Stromal cell of bone marrow (primary cell): ENCODE measurements around the gene IMPA2.

ENCODE experiments used
- DNase-seq: peaks from one replicate; pipeline ENCODE4 v3.0.0-alpha.2; 2012; ENCODE audit warnings: low read depth

IMPA2 gene

GRCh38 chr18:11990539-11990938 is 9.2 kb downstream of the IMPA2 start:
- no peak for DNase-seq

- DNase-seq: no peak
Observed at GRCh38 chr18:11991021-11991795, 9.9 kb downstream of the IMPA2 start.

DNA sequence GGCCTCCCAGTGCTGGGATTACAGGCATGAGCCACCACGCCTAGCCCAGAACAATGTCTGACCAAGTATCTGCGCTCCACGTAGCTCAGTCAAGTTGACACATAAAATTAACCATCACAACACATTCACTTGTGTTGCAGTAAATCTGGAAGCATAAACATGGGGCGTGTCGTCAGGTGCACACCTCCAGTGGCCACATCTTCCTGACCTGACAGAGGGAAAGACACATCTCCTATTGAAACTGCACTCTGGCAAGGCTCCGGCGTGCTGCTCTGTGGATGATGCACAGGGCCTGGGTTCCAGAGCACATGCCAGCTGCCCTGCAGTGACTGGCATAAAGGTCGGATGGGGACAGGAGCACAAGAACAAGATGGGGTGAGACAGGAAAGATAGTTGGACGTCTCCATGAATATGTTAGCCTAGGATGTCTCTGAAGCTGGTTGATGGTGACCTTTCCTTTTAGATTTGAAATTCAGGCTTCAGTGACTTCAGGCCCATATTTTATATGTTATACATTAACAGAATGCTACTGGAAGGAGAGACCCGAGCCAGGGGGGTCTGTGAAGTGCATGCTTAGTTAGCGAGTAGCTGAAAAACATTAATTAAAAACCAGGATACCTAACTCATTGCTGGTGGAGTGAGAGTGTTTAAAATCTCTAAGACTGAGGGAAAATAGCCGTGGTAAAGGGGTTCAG is 10.9 kb downstream of the IMPA2 start:
- DNase-seq: no peak

DNA sequence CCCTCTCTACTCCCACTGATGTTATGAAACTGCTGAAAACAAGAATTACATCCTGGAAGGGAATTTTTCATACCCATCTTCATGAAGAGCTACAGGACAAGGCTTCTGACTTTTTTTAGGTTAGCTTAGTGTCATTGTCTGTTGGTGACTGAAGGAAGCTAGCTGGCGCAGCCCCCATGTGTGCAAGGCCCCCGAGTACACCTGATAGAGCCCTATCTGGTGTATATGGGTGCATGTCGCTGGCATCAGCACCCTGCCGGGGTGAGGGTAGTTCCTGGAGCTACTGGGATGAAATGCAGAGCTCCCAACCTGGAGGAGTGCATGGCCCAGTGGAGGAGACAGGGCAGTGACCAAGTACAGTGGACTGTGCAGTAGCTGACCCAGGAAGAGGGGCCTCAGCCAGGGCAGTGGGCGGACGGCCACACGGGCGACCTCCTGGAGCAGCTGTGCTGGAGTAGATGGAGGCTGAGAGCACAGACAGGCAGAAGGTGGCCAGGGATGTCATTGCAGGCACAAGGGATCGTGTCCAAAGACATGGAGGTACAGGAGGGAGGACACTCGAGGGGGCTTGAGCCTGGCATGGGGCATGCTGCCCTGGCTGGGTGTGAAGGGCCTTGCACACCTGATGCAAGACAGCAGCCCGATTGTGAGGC is 12.1 kb downstream of the IMPA2 start:
- no peak for DNase-seq

GRCh38 chr18:11994336-11994702 is 13.0 kb downstream of the IMPA2 start:
- peak; percentile 65 for DNase-seq

- no peak for DNase-seq
Observed at GRCh38 chr18:11994703-11995444, 13.6 kb downstream of the IMPA2 start.

DNA sequence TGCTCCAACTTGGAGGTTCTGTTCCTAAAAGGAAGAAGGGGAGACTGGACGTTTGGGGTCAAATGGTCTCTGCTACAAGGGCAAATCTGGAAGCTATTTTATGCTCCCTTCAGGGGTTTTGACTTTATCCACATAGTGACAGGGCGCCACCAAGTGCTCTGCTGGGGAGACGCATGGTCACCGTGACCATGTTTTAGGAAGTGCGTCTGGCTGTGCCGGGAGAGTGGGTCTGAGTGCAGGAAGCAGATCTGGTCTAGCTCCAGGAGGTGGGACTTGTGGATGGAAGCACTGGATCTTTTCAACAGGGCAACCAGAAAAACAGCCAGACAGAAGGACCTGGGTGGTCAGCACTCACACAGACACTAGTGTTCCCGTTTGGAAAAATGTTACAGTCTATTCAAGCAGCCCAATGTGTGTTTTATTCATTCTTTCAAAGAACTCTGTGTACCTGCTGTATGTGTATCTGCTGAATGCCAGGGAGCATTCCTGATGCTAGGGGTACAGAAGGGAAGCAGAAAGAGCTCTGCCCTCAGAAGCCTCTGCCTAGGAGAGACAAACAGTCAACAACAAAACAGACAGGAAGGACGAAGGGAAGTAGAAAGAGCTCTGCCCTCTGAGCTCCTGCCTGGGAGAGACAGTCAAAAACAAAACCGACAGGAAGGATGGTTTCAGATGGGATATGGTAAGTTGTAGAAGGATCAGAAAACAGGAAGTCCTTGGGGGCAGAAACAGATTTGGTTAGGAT is 14.3 kb downstream of the IMPA2 start:
- DNase-seq: peak; percentile 54

DNA sequence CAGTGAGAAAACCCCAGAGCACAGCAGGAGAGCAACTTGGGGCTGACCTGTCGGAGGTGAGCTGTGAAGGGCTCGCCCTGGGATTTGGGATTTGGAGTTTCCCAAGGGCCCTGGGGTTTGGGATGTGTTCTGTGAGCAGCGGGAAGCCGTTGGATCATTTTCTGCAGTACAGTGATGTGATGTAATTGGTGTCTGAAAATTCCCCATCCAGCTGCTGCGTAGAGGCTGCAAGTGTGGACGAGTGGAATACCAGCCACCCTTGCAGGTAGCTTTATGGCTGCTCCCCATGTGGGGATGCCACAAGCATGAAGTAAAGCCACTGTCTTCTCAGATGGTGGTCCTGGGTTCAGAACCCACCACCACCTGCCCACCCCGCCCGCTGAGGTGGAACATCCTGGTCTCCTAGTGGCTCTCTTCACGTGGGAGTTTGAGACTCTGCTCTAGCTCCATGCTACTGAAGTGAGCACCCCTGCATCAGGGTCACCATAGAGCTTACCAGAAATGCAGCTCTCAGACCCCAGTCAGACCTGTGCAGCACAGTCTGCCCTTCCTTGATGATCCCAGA is 15.0 kb downstream of the IMPA2 start:
- DNase-seq: no peak

GRCh38 chr18:11996907-11997306 is 15.6 kb downstream of the IMPA2 start:
- DNase-seq: no peak

DNA sequence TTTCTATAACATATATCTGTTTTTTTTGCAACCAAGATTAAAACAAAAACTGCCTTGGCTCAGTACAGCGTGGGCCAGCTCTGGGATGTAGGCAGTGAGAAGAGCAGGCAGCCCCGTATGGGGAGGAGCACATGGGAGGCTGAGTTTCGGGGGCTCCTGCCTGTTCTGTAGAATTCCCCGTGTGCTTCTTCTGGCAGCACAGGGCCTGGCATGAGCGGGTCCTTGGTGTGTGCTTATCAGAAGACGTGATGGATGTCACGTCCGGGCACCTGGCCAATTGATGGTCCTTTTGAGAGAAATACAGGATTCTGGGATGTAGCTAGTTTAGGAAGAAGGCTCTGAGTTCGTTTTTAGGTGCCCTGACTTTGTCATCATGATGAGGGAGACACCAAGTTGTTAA is 16.2 kb downstream of the IMPA2 start:
- no peak for DNase-seq

- DNase-seq: no peak
Observed at GRCh38 chr18:11998193-11998592, 16.9 kb downstream of the IMPA2 start.

DNA sequence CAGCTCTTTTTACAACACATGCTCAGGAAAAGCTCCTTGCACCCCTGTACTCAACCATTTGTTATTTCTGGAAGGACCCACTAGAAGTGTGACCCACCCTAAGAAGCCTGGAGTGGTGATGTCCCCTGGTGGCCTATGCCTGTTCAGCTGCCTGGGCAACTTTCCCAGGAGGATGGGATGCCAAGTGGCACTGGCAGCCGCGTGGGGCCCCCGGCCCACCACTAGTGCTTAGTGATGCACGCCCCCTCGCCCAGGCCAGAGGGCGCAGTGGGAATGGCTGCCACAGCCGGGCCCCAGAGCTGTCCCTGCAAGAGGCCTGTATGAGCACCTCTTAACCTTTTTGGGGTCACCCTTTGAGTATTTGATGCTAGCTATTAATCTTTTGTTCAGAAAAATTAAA is 18.1 kb downstream of the IMPA2 start:
- DNase-seq: no peak

DNA sequence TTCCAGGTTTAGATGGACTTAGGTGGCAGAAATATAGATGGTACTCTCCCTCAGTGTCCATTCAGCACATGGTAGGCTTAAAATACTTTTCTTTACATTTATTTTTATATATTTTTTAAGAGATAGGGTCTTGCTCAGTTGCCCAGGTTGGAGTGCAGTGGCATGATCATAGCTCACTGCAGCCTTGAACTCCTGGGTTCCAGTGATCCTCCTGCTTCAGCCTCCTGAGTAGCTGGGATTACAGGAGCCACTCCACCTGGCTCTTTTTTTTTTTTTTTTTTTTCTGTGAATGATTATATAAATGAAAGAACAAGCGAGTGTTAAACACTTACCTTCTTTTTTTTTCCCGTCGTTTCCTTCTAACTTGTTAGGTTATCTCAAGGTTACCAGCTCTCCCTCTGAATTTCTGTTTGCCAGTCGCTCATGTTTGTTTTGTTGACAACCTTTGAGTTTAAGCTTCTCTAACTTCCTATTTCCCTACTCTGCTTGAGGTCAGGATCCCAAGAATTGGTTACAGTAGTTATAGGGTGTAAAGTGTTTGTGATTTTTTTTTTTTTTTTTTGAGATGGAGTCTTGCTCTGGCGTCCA is 18.9 kb downstream of the IMPA2 start:
- no peak for DNase-seq

DNA sequence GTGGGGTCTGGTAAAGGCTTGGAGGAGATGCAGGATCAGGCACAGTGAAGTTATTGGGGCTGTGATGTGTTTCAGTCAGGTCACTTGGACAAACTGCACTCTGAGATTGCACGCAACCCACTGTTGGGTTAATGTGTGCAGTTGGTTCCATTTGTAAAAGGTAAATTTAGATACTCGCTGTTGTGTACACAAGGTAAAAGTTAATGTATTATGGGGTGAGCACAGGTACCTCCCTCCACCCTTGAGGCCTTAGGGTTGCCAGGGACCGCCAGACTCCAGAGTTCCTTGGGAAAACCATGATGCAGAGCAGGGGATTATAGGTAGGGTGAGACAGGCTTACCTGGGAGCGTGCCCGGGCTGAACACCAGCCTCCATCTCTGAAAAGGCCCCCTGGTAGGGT is 20.1 kb downstream of the IMPA2 start:
- DNase-seq: no peak

DNA sequence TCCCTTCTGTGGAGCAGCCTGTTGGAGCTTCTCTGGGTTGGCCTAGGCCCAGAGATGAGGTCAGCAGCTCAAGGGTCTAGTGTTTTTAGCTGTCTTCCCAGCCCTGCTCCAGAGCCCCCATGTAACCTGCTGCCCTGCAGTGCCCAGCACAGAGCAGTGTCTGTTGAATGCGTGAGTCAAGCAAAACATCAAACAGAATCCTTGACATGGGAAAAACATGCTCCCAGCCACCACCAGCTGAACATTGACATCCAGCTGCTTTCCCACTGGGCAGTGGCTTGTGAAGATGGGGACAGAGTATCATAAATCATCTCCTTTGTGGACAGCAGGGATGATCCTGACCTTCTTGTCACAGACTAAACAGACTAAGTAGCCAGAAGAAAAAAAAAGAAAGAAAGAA is 22.6 kb downstream of the IMPA2 start:
- DNase-seq: no peak

- no peak for DNase-seq
Observed at GRCh38 chr18:12005538-12006487, 24.5 kb downstream of the IMPA2 start.

DNA sequence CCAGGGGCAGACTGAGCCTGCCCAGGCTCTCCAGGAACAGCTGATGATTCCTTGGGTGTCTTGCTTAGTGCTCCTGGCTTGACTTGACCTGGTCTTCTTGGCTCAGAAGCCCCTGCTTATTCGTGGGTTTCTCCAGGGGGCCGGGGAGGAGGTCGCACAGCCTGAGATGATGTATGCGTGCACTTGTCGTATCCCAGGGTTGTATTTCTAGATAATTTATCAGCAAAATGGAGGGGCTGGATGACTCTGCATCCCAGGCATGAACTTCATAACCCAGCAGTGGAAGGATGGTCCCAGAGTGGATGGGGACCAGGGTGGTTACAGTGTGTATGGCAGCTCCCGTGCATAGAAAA is 25.2 kb downstream of the IMPA2 start:
- no peak for DNase-seq

DNA sequence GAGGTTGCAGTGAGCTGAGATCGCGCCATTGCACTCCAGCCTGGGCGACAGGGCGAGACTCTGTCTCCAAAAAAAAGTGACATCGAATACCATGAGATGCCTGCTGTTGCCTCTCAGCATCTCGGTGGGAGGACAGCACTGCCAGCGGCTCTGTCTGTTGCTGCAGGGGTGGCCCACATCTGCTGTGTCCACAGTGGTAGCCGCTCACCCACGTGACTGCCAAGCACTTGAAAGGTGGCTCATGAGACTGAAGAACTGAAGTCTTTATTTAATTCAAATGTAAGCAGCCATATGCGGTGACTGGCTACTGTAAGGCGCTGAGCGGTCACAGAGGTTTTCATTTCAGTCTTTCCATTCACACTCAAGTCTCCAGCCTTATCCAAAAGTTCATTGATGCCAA is 25.8 kb downstream of the IMPA2 start:
- no peak for DNase-seq

- DNase-seq: no peak
Observed at GRCh38 chr18:12008181-12008767, 27.0 kb downstream of the IMPA2 start.
